Memory B cell (primary cell): ENCODE measurements around the gene TUBA3C.

Experiments
- ATAC-seq: fragments of 150-1000 bp; cut with Tn5 transposase; 2 replicates; pipeline ENCODE4 v1.10.0; 2021; ENCODE audit warnings: low read depth, mild to moderate bottlenecking, moderate library complexity
- DNase-seq, 2 donors: peaks; one replicate each; pipeline ENCODE4 v3.0.0; 2022; ENCODE audit warnings: low spot score in 2 of 2
- H3K27ac Mint-ChIP-seq: one replicate; pipeline ENCODE4 v1.8.0; 2022; ENCODE audit warnings: mild to moderate bottlenecking, moderate library complexity, mixed read lengths
- H3K27me3 Mint-ChIP-seq: one replicate; pipeline ENCODE4 v1.8.0; 2022; ENCODE audit warnings: mixed read lengths
- H3K36me3 Mint-ChIP-seq: one replicate; pipeline ENCODE4 v1.8.0; 2022; ENCODE audit warnings: mild to moderate bottlenecking, mixed read lengths
- H3K4me1 Mint-ChIP-seq: one replicate; pipeline ENCODE4 v1.8.0; 2022; ENCODE audit warnings: mixed read lengths
- H3K4me3 Mint-ChIP-seq: one replicate; pipeline ENCODE4 v1.8.0; 2022; ENCODE audit warnings: mild to moderate bottlenecking, moderate library complexity, mixed read lengths
- H3K9me3 Mint-ChIP-seq: one replicate; pipeline ENCODE4 v1.8.0; 2022; ENCODE audit warnings: mixed read lengths

Gene TUBA3C

GRCh38 chr13:19156013-19156825 is 25.4 kb downstream of the TUBA3C start:
- Mint-ChIP-seq H3K4me3 (no peak overlapping the region), H3K4me1 (no peaks in the 10 kb centered on the region), H3K9me3 (peaks cover under 1% of the 10 kb centered on the region), H3K27me3 (peaks cover 3% of the 10 kb centered on the region), H3K36me3 (no peaks in the 10 kb centered on the region), H3K27ac (no peak overlapping the region)
- DNase-seq, result no peak
- no peak for ATAC-seq

GRCh38 chr13:19155321-19155861 is 26.2 kb downstream of the TUBA3C start:
- DNase-seq (no peak), ATAC-seq (no peak)
- H3K27me3 Mint-ChIP-seq, result peaks cover 3% of the 10 kb centered on the region
- no peaks in the 10 kb centered on the region for H3K4me1 Mint-ChIP-seq
- no peaks in the 10 kb centered on the region for H3K36me3 Mint-ChIP-seq
- H3K27ac Mint-ChIP-seq, result no peak overlapping the region
- H3K4me3 Mint-ChIP-seq, result no peak overlapping the region
- H3K9me3 Mint-ChIP-seq, result no peaks in the 10 kb centered on the region

- Mint-ChIP-seq H3K4me1 (no peaks in the 10 kb centered on the region), H3K27me3 (peaks cover 3% of the 10 kb centered on the region), H3K4me3 (no peak overlapping the region), H3K27ac (no peak overlapping the region), H3K9me3 (no peaks in the 10 kb centered on the region), H3K36me3 (no peaks in the 10 kb centered on the region)
- ATAC-seq, result no peak
- DNase-seq, result no peak
Observed at GRCh38 chr13:19154843-19155242, 26.8 kb downstream of the TUBA3C start.

GRCh38 chr13:19153782-19154450 is 27.7 kb downstream of the TUBA3C start:
- Mint-ChIP-seq H3K27ac (no peak overlapping the region), H3K27me3 (peaks cover 3% of the 10 kb centered on the region), H3K9me3 (peaks cover 1% of the 10 kb centered on the region), H3K36me3 (no peaks in the 10 kb centered on the region), H3K4me3 (no peak overlapping the region), H3K4me1 (no peaks in the 10 kb centered on the region)
- ATAC-seq, result no peak
- no peak for DNase-seq

- no peak for ATAC-seq
- no peak for DNase-seq
- no peak overlapping the region for H3K27ac Mint-ChIP-seq
- H3K4me3 Mint-ChIP-seq, result no peak overlapping the region
- no peaks in the 10 kb centered on the region for H3K4me1 Mint-ChIP-seq
- no peaks in the 10 kb centered on the region for H3K27me3 Mint-ChIP-seq
- no peaks in the 10 kb centered on the region for H3K36me3 Mint-ChIP-seq
- H3K9me3 Mint-ChIP-seq, result peaks cover 8% of the 10 kb centered on the region
Observed at GRCh38 chr13:19152403-19152802, 29.2 kb downstream of the TUBA3C start.

GRCh38 chr13:19151581-19152263 is 29.9 kb downstream of the TUBA3C start:
- DNase-seq (no peak), ATAC-seq (no peak)
- H3K27ac Mint-ChIP-seq, result no peak overlapping the region
- H3K27me3 Mint-ChIP-seq, result no peaks in the 10 kb centered on the region
- H3K36me3 Mint-ChIP-seq, result no peaks in the 10 kb centered on the region
- no peaks in the 10 kb centered on the region for H3K4me1 Mint-ChIP-seq
- H3K4me3 Mint-ChIP-seq, result no peak overlapping the region
- peaks cover 8% of the 10 kb centered on the region for H3K9me3 Mint-ChIP-seq

GRCh38 chr13:19150712-19151228 is 30.9 kb downstream of the TUBA3C start:
- ATAC-seq (no peak), DNase-seq (no peak)
- Mint-ChIP-seq H3K36me3 (no peaks in the 10 kb centered on the region), H3K27me3 (no peaks in the 10 kb centered on the region), H3K9me3 (peaks cover 11% of the 10 kb centered on the region), H3K4me1 (no peaks in the 10 kb centered on the region), H3K27ac (no peak overlapping the region), H3K4me3 (no peak overlapping the region)

GRCh38 chr13:19150226-19150625 is 31.4 kb downstream of the TUBA3C start:
- Mint-ChIP-seq H3K9me3 (peaks cover 11% of the 10 kb centered on the region), H3K4me1 (no peaks in the 10 kb centered on the region), H3K27ac (no peak overlapping the region), H3K4me3 (no peak overlapping the region), H3K36me3 (no peaks in the 10 kb centered on the region), H3K27me3 (no peaks in the 10 kb centered on the region)
- DNase-seq (no peak), ATAC-seq (no peak)

GRCh38 chr13:19148561-19148960 is 33.1 kb downstream of the TUBA3C start:
- no peaks in the 10 kb centered on the region for H3K4me1 Mint-ChIP-seq
- H3K27me3 Mint-ChIP-seq, result no peaks in the 10 kb centered on the region
- no peak overlapping the region for H3K4me3 Mint-ChIP-seq
- H3K9me3 Mint-ChIP-seq, result peaks cover 11% of the 10 kb centered on the region
- ATAC-seq, result no peak
- H3K36me3 Mint-ChIP-seq, result no peaks in the 10 kb centered on the region
- no peak overlapping the region for H3K27ac Mint-ChIP-seq
- no peak for DNase-seq
